GM18526 (cell line): ENCODE results near the gene FBF1.

Experiments used
- POLR2A ChIP-seq: IDR thresholded peaks from 3 replicates; pipeline ENCODE4 v1.6.1; 2011; ENCODE audit not compliant: insufficient read length; ENCODE audit errors: extremely low read depth

Gene FBF1

DNA sequence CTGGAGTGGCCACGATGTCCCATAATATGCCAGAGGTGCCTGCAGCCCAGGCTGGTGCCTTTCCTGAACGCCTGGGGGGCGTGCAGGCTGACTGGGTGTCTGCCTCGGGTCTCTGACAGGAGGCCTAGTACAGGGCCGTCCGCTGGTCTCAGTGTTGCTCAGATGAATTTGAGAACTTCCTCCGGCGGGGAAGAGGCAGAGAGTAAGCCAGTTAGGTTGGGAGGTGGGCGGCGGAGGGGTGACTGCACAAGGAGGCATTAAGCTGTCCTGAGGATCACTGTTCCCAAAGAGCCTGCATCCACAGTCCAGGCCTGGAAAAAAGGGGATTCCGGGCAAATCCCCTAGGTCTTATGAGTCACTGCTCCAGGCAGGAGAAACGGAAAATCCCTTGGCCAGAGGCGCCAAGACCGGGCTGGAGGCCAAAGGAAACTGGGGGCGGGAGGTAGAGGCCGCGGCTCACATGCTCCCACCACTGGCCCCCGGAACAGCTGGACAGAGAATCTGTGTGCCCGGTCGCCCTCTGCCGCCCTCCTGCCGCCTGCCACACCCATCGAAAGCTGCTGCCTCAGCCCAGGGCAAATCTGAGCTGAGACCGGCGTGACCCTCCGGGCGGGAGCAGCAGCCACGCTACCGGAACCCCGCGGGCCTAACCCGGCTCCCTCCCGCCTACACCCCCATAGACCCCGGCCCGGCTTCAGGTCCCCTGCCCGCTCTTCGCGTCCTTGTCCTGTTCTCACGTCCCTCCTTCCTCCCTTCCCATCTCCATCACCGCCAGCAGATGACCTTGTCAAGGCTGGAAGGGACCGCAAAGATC lies 63.7 kb downstream of the FBF1 start:
- TF ChIP-seq POLR2A = no peak

DNA sequence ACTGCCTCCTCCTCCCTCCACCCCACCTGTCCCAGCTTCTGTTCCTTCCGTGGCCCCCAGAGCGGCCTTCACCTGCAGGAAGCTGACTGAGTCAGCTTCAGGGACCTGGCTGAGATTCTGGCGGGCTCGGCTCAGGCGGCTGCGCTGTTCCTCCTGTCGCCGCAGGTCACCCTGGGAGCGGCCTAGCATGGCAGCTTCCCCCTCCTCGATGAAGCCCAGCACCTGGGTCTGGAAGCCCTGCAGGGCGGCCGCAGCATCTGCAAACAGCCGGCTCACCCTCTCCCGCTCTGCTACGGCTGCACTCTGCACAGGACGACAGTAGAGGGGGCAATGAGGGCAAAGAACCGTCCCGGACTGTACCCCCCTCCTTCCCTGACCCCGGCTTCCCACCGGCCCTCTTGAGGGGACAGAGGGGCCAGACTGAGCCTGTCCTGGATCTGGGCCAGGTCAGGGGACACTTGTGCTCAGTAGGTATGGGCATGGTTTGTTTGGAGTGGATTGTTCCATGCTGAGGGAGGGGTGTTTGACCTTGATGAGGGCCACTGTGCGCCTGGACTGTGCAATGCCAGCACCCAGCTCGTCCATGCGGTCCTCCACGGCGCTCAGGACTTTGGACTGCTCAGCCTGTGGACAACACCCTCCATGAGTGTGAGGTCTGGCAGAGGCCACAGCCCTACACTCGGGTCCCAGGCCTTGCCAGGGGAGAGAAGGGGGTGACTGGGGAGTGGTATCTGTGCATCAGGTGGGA lies 64.5 kb downstream of the FBF1 start:
- peak; percentile 23 for TF ChIP-seq POLR2A

DNA sequence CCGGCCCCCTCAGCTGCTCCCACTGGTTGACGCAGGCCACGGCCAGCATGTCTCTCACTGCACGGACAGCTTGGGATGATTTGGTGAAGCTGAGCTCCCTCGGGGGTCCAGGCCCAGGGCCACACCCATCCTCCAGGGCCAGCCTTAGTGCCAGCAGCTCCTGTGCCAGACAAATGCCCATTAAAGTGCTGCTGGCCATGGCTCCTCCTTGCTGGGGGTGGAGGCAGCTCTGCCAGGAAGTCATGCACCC lies 65.0 kb downstream of the FBF1 start:
- TF ChIP-seq POLR2A = no peak

DNA sequence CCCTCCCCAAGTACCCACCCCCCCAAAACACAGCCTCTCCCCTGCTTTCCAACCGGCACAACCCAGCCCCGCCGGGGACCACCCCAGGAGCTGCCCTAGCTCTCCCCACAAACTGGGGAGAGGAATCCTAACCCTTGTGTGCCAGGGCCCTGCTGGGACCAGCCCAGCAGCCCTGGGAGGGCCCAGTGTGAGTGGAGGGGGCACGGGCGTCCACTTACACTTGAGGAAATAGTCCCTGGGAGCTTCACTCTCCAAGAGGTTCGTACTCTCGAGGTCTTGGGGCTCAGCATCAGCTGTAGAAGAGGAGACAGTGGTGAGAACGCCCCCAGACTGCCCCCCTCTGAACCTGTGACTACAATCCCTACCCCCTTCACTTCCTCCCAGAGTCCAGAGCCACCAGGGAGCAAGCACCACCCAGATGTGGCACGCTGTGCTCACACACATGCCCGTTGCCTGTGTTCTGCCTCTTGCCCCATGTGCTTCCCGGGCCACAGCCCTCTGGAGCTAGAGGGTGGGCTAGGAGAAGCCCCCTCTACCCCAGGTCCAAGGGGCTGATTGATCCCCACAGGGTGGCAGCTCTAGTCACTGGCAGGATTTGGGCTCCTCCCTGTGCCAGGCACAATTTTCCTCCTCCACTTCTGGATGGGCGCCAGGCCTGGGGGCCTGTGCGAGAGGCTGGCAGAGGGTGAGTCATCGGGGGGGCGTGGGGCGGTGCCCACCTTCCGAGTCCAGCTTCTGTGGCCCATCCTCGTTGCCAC lies 65.5 kb downstream of the FBF1 start:
- TF ChIP-seq POLR2A = no peak

DNA sequence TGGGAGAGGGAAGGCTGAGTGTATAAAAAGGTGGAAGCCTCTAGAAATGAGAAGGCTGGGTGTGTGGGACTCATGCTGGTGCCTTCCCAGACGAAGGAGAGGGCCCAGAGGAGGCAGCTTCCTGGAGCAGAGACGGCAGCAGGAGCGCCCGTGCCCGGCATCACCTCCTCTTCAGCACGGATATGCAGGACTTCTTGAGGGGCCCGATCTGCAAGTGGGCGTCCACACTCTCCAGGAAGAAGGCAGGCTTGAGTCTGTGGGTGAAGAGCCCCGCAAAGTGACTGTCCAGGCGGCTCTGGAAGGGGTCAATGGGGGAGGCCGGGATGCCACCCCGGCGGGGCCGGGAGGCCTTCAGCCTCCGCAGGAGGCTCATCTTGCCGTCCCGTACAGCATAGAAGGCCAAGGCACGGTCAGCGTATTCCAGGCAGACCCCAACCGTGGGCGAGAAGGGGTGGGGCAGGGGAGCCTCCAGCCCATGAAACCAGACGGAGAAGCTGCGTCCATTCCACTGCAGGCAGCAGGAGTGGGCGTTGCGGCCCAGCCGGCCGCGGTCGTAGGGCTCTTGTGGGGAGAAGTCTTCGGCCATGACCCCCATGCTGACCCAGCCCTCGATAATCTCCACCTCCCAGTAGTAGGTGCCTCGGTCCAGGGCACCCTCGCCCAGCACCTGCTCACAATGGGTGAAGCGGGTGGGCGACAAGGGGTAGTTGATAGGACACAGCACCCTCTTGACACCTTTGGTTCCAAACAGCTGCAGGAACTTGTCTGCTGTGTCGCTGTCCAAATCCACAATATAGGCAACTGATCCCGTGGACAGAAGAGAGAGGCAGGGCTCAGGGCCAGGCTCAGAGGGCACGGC lies 66.3 kb downstream of the FBF1 start:
- TF ChIP-seq POLR2A = no peak

DNA sequence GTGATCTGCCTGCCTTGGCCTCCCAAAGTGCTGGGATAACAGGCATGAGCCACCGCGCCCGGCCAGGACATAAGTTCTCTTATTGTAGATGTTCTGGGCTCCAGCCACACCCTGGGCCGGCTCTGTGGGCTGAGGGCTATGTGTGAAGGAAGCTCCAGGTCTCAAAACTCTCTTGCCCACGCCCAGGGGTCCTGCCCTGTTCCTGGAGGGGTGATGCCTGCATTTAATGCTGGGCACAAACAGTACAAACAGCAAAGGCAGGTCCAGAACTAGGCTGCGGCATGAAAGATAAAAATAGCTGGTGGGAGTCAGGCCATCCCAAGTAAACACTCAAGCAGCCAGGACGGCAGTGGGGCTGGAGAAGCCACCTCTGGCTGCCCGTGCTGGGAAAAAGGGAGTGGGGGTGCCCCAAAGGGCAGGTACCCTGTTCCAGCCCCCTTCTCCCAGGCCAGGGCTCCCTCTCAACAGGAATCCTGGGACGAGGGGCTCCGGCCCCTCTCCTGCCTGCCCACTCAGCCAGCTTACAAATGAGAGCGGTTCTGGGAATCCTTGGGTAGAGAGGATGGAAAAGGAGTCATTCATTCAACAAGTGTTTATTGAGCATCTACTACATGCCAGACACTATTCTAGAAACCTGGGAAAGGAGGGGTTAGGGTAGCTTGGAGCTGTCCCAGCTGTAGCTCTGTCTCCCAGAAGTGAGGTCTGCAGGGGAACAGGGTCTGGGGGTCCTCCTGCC lies 67.1 kb downstream of the FBF1 start:
- no peak for TF ChIP-seq POLR2A

DNA sequence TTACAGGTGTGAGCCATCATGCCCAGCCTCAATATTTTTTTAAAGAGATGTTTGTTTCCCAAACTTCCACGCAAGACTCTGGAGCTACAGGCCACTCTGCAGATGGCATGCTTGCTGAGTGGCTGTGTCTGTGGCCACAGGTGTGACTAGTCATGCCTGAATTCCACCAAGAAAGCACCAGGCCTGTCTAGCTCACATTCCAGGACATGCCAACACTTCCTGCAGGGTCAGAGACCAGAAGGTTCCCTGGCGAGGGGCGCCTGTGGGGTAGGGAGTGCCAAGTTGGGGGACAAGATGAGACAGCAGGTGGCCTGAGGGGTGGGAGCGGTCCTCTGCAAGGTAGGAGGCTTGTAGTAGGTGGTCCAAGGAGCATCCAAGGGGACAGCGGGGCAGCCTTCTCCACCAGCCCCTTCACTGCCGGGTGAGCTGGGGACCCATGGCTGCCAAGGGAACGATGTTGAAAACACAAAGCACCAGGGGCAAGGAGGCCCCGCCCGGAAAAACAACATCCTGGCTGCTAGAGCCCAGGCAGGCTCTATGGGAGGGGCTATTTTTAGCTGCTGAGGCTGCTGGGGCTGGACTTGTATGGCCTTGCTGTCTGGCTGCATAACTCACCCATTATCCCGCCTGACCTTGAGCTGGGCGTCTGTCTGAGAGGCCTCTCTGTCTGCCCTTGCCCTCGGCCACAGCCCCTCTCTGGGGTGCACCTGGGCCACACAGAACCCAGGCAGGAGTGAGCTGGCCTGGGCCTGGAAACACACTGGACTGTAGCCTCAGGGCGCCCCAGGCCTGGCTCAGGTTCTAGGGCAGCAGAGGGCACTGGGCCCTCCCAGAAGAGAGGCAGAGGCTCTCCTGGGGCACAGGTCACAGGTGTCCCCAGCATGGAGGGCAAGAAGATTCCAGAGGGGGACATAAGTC lies 68.1 kb downstream of the FBF1 start:
- no peak for TF ChIP-seq POLR2A

DNA sequence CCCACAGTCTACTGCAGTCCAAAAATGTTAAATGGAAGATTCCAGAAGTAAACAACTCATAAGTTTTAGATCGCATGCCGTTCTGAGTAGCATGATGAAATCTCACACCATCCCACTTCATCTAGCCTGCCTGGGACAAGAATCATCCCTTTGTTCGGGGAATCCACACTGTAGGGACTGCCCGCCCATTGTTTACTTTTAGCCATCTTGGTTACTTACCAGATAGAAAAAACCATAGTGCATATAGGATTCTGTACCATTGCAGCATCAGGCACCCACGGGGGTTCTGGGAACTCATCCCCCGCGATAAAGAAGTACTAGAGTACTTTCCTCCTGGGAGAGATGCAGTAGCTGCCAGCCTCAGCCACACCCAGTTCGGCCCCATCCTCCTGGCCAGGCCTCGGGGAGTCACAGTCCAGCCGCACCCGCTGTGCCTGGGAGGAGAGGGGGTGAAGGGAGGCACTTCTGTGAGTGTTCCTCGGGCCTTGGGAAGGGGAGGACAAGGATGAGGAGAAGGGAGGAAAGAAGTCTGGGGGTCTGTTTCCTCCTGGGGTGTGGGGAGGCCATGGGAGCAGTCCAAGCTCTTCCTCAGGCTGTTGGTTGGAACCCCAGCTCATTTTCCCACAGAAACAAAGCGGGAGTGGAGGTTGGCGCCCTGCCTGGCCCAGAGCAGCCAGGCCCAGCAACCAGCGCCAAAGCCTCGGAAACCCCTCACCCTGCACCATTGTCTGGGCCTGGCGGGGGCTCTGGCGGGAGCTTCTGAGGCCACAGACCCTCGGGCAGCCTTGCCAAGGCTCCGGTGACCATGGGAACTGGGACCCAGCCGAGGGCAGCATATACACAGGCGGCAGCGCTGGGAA lies 71.3 kb downstream of the FBF1 start:
- TF ChIP-seq POLR2A = no peak

DNA sequence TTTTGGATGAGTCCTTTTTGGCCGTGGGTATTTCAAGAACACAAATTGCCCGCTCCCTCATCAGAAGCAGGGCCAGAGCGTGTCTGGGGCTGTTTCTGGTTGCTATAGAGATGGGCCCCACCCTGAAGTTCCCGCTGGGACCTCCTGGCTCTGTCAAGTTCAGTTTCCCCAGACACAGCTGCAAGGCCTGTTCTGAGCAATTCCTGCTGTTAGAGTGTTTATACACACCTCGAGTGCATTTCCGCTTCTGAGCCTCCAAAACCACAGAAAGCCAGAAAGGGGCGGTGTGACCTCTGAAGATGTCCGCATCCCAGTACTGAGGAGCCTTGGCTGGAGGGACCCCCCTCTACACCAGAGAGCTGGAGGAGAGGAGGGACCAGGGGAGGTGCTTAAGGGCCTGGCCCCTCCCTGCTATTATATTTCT lies 76.4 kb downstream of the FBF1 start:
- no peak for TF ChIP-seq POLR2A

DNA sequence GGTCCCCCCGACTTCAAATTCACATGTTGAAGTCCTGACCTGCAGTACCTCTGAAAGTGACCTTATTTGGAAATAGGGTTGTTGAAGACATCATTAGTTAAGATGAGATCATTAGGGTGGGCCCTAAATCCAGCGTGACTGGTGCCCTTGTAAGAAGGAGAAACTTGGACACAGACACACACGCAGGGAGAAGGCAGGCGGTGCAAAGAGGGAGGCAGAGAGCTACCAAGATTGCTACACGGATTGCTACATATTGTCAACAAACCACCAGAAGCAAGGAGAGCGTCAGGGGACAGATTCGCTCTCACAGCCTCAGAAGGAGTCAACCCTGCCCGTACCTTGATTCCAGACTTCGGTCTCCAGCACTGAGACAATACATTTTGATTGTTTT lies 78.9 kb downstream of the FBF1 start:
- no peak for TF ChIP-seq POLR2A
